K562 (cell line): Measurements from ENCODE around the gene GATAD2B. TPM values are rescaled to one million over a fixed set of nuclear protein-coding genes. Genes with fewer than 3 reads are reported as not detected.

Experiments used
- ATF2 ChIP-seq: sonication (generic); formaldehyde crosslinking; IDR thresholded peaks from 2 replicates; pipeline ENCODE4 v1.8.1; 2022; ENCODE audit warnings: missing genetic modification reagents
- CREBBP ChIP-seq: IDR thresholded peaks from one replicate; pipeline ENCODE4 v1.6.1; 2012; ENCODE audit warnings: low read depth, mild to moderate bottlenecking, control low read depth, inconsistent platforms, low read length
- E2F5 ChIP-seq: sonication (generic); formaldehyde crosslinking; IDR thresholded peaks from 2 replicates; pipeline ENCODE4 v1.8.0; 2022; ENCODE audit warnings: mild to moderate bottlenecking, missing genetic modification reagents
- ELF2 ChIP-seq: fragments of 250-450 bp; sonication (Bioruptor Pico); IDR thresholded peaks from 2 replicates; pipeline ENCODE4 v1.5.0; 2021; ENCODE audit warnings: mild to moderate bottlenecking
- ETV1 ChIP-seq: fragments of 450-650 bp; conservative IDR thresholded peaks from 2 replicates; pipeline ENCODE4 v1.6.1; 2016; ENCODE audit warnings: missing genetic modification characterization, control low read depth, low read depth, missing compliant biosample characterization
- KAT8 ChIP-seq: fragments of 450-650 bp; IDR thresholded peaks from 2 replicates; pipeline ENCODE4 v1.6.1; 2016; ENCODE audit warnings: low read depth, mild to moderate bottlenecking
- MAZ ChIP-seq, 2 experiments: fragments of 450-650 bp in 1 of 2; sonication (generic) in 1 of 2; formaldehyde crosslinking; IDR thresholded peaks in 1 of 2; conservative IDR thresholded peaks in 1 of 2; 2 replicates each; pipeline versions ENCODE4 v1.4.0 to v1.5.0; 2020; ENCODE audit warnings: mild to moderate bottlenecking in 1 of 2, missing genetic modification reagents in 1 of 2
- MED1 ChIP-seq: sonication (generic); formaldehyde crosslinking; IDR thresholded peaks from 2 replicates; pipeline ENCODE4 v1.8.1; 2023; ENCODE audit warnings: missing genetic modification reagents, borderline replicate concordance
- MIER1 ChIP-seq: fragments of 450-650 bp; IDR thresholded peaks from 2 replicates; pipeline ENCODE4 v1.6.1; 2016; ENCODE audit warnings: antibody characterized with exemption, mild to moderate bottlenecking, low read depth
- POU5F1 ChIP-seq: fragments of 150-350 bp; IDR thresholded peaks from 2 replicates; pipeline ENCODE4 v1.6.1; 2014; ENCODE audit warnings: borderline replicate concordance, low read length, low read depth, mild to moderate bottlenecking; ENCODE audit not compliant: partially characterized antibody
- PRMT5 ChIP-seq: sonication (generic); formaldehyde crosslinking; IDR thresholded peaks from 2 replicates; pipeline ENCODE4 v1.5.0; 2020; ENCODE audit warnings: missing genetic modification reagents
- PURB ChIP-seq: sonication (generic); formaldehyde crosslinking; IDR thresholded peaks from 2 replicates; pipeline ENCODE4 v1.9.0; 2021; ENCODE audit warnings: low read depth, mild to moderate bottlenecking, missing genetic modification reagents
- RFX7 ChIP-seq: fragments of 250-450 bp; sonication (Bioruptor Pico); IDR thresholded peaks from 2 replicates; pipeline ENCODE4 v1.5.1; 2021; ENCODE audit warnings: mild to moderate bottlenecking
- SRF ChIP-seq, 2 experiments: fragments of 250-450, 450-650 bp in 1 of 2; sonication (Bioruptor Pico) in 1 of 2; sonication (generic) in 1 of 2; formaldehyde crosslinking; IDR thresholded peaks; 2 replicates each; pipeline versions ENCODE4 v1.5.0 to v1.5.1; 2020 to 2022; ENCODE audit warnings: mild to moderate bottlenecking in 1 of 2, missing genetic modification reagents in 1 of 2
- STAG1 ChIP-seq: sonication (generic); formaldehyde crosslinking; IDR thresholded peaks from 2 replicates; pipeline ENCODE4 v1.5.0; 2020; ENCODE audit warnings: missing genetic modification reagents, borderline replicate concordance
- ZNF133 ChIP-seq: fragments of 250-450 bp; sonication (Bioruptor Pico); IDR thresholded peaks from 2 replicates; pipeline ENCODE4 v1.4.0; 2020; ENCODE audit warnings: mild to moderate bottlenecking
- ZNF408 ChIP-seq: fragments of 250-450 bp; sonication (Bioruptor Pico); IDR thresholded peaks from 2 replicates; pipeline ENCODE4 v1.4.0; 2020; ENCODE audit warnings: low read depth, mild to moderate bottlenecking, moderate library complexity
- polyA plus RNA-seq, 8 experiments: library from polyadenylated mRNA; depleted of rRNA in 4 of 8; stranded (reverse) in 5 of 8; unstranded in 3 of 8; fragments of >200 nt; fragmentation: Nextera tagmentation in 2 of 8; fragmentation: Illumina TruSeq in 1 of 8; extraction: Ambion mirVana in 2 of 8; extraction: Trizol in 1 of 8; gene quantifications; 2 replicates each; pipeline versions ENCODE4 v1.2.1 to v1.2.3, GENCODE V29; 2011 to 2014; ENCODE audit warnings: inconsistent platforms in 1 of 8, missing spikeins in 1 of 8
- total RNA-seq, 7 experiments: library from RNA; depleted of rRNA in 6 of 7; stranded (reverse); fragments of >200 nt in 6 of 7; fragmentation: Illumina TruSeq in 2 of 7; extraction: Trizol in 2 of 7; gene quantifications; 2 replicates each; pipeline versions ENCODE4 v1.2.1 to v1.2.3, GENCODE V29; 2011 to 2021; ENCODE audit warnings: low replicate concordance in 1 of 7
- TF ChIP-seq, protein P1 (sequence below): fragments of 250-450 bp; sonication (Bioruptor Pico); IDR thresholded peaks from 2 replicates; pipeline ENCODE4 v1.5.0; 2021; ENCODE audit warnings: mild to moderate bottlenecking, moderate library complexity
- TF ChIP-seq, protein P2 (sequence below): sonication (generic); formaldehyde crosslinking; IDR thresholded peaks from 2 replicates; pipeline ENCODE4 v1.8.0; 2022; ENCODE audit warnings: mild to moderate bottlenecking, missing genetic modification reagents

The GATAD2B gene
- total and polyA plus RNA-seq, 9 of the 15 experiments (the other 6 are each of a cell fraction or from before 2014, with no cell fraction given): 1.5 to 40.2 (median 4.9) TPM

GRCh38 chr1:153922076-153922971, 448 bp downstream of the GATAD2B start (continued):
- no peak for TF ChIP-seq MIER1
- TF ChIP-seq, protein P1, sequence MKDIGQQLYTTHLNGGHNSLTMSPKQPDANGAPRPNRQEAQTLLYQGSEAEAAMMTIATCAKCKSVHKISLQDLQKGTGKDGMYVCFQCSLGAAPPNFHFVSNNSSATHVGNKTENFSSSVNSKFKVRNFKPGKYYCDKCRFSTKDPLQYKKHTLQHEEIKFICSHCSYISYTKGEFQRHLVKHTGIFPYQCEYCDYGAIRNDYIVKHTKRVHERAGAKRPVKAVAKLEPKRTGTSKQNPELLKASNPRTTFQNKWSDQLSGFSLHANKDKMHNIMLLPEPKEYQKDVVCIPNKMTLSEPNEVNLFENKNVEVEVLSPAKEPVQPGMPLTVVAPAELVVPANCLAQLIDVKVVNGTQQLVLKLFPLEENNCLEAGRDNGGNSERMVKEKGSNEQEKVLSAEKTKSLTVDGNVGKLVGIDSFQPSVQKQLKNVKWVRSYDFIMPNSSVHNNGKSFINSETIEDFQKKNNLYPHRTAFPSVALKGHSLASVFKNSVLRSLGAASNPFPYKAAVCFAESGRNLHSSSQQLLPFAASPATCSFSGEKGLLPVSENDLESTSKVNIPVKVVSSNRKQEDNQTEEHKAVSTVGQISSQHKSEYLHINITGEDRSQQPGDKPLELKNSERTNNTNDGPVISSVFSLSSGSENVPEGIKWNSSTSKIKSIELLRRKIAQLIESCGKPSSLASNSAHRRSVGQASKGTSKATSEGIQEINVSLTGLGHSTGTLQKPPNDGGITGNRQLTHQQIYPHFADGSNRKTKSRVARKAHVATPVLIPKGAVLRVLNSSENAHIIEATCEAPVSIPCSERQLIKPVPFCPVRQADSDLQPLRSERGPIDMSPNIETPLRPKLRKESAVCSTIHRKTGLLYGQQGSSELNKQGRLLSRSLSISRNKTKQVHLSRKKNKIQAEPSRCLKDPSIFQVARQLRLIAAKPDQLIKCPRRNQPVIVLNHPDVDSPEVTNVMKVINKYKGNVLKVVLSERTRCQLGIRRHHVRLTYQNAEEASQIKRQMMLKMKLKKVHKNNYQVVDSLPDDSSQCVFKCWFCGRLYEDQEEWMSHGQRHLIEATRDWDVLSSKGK (CRISPR knock-in tag): no peak
- no peak for TF ChIP-seq PURB (CRISPR knock-in tag)
- TF ChIP-seq SRF (CRISPR knock-in tag; IDR thresholded peaks at IDR 0.05): no peak
- no peak for TF ChIP-seq STAG1 (CRISPR knock-in tag)
- TF ChIP-seq PRMT5: no peak
- TF ChIP-seq ELF2 (CRISPR knock-in tag): no peak
- no peak for TF ChIP-seq ZNF408 (CRISPR knock-in tag)
- TF ChIP-seq ATF2: no peak
- TF ChIP-seq, protein P2, sequence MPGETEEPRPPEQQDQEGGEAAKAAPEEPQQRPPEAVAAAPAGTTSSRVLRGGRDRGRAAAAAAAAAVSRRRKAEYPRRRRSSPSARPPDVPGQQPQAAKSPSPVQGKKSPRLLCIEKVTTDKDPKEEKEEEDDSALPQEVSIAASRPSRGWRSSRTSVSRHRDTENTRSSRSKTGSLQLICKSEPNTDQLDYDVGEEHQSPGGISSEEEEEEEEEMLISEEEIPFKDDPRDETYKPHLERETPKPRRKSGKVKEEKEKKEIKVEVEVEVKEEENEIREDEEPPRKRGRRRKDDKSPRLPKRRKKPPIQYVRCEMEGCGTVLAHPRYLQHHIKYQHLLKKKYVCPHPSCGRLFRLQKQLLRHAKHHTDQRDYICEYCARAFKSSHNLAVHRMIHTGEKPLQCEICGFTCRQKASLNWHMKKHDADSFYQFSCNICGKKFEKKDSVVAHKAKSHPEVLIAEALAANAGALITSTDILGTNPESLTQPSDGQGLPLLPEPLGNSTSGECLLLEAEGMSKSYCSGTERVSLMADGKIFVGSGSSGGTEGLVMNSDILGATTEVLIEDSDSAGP (CRISPR knock-in tag): no peak
- TF ChIP-seq KAT8: no peak
- no peak for TF ChIP-seq RFX7 (CRISPR knock-in tag)
- TF ChIP-seq CREBBP: no peak
- no peak for TF ChIP-seq E2F5 (CRISPR knock-in tag)
- TF ChIP-seq POU5F1: no peak
- no peak for TF ChIP-seq MED1 (CRISPR knock-in tag)
- peak in 1 of 2 experiments; percentile 93; a peak in 2 of 4 replicates for TF ChIP-seq MAZ (CRISPR knock-in tag; conservative IDR thresholded peaks at IDR 0.05 in 1 of 2, IDR thresholded peaks at IDR 0.05 in 1 of 2)
- TF ChIP-seq ETV1 (tag): no peak
- no peak for TF ChIP-seq ZNF133 (CRISPR knock-in tag)
